Chondrocyte (in vitro differentiated cells): Measurements from ENCODE around the gene ADO. TPM values are rescaled to one million over a fixed set of nuclear protein-coding genes. Genes with fewer than 3 reads are reported as not detected.

Source experiments
- DNase-seq: peaks from one replicate; pipeline ENCODE4 v3.0.0; 2021; ENCODE audit warnings: mixed read lengths, low spot score
- H3K27ac Mint-ChIP-seq: one replicate; pipeline ENCODE4 v1.8.0; 2021; ENCODE audit warnings: mild to moderate bottlenecking, moderate library complexity, mixed read lengths; ENCODE audit not compliant: unreplicated experiment
- H3K27me3 Mint-ChIP-seq: 2 replicates; pipeline ENCODE4 v1.8.0; 2021; ENCODE audit warnings: low read depth, mixed read lengths
- H3K36me3 Mint-ChIP-seq: 2 replicates; pipeline ENCODE4 v1.8.0; 2021; ENCODE audit warnings: low read depth, mixed read lengths
- H3K4me1 Mint-ChIP-seq: 2 replicates; pipeline ENCODE4 v1.8.0; 2021; ENCODE audit warnings: low read depth, mild to moderate bottlenecking, mixed read lengths
- H3K4me3 Mint-ChIP-seq: one replicate; pipeline ENCODE4 v1.8.0; 2021; ENCODE audit warnings: mild to moderate bottlenecking, moderate library complexity, mixed read lengths; ENCODE audit not compliant: unreplicated experiment
- H3K9me3 Mint-ChIP-seq: 2 replicates; pipeline ENCODE4 v1.8.0; 2021; ENCODE audit warnings: low read depth, mixed read lengths
- CTCF ChIP-seq: fragments of 200-600 bp; sonication (generic); IDR thresholded peaks from 2 replicates; pipeline ENCODE4 v1.5.0; 2021; ENCODE audit warnings: antibody characterized with exemption, mild to moderate bottlenecking, moderate library complexity
- total RNA-seq: library from RNA; stranded (reverse); gene quantifications from 3 replicates; pipeline ENCODE4 v1.2.1, GENCODE V29; 2021

ADO gene
- total RNA-seq, 1 donor from 2014 or later = 29.1 TPM

- Mint-ChIP-seq H3K27ac (peak overlapping the region; percentile 97), H3K4me1 (peaks cover 60% of the 10 kb centered on the region), H3K9me3 (no peaks in the 10 kb centered on the region), H3K27me3 (no peaks in the 10 kb centered on the region), H3K36me3 (peaks cover 7% of the 10 kb centered on the region), H3K4me3 (peak overlapping the region; percentile 96)
- TF ChIP-seq CTCF = no peak
- DNase-seq = no peak
Observed at GRCh38 chr10:62816076-62816330, 11.5 kb downstream of the ADO start.

- Mint-ChIP-seq H3K36me3 (peaks cover 7% of the 10 kb centered on the region), H3K4me1 (peaks cover 57% of the 10 kb centered on the region), H3K27me3 (no peaks in the 10 kb centered on the region), H3K27ac (peak within 1 kb of the TSS; percentile 97), H3K9me3 (no peaks in the 10 kb centered on the region), H3K4me3 (peak within 1 kb of the TSS; percentile 96)
- no peak for TF ChIP-seq CTCF
- peak; percentile 96 for DNase-seq
Observed at GRCh38 chr10:62816331-62817120, 12.0 kb downstream of the ADO start, which contains the start of gene EGR2. Gene EGR2 (minus strand): TSS chr10:62816366. CDS start chr10:62816029, 337 bp downstream.

GRCh38 chr10:62817121-62817765 lies 12.7 kb downstream of the ADO start:
- Mint-ChIP-seq H3K4me3 (peak overlapping the region; percentile 96), H3K4me1 (peaks cover 51% of the 10 kb centered on the region), H3K27me3 (no peaks in the 10 kb centered on the region), H3K36me3 (peaks cover 7% of the 10 kb centered on the region), H3K27ac (peak overlapping the region; percentile 97), H3K9me3 (no peaks in the 10 kb centered on the region)
- DNase-seq = peak; percentile 90
- TF ChIP-seq CTCF = no peak

- H3K27me3 Mint-ChIP-seq = no peaks in the 10 kb centered on the region
- DNase-seq = peak; percentile 85
- H3K27ac Mint-ChIP-seq = peak overlapping the region; percentile 97
- peak overlapping the region; percentile 96 for H3K4me3 Mint-ChIP-seq
- peaks cover 7% of the 10 kb centered on the region for H3K36me3 Mint-ChIP-seq
- TF ChIP-seq CTCF = peak; percentile 91
- no peaks in the 10 kb centered on the region for H3K9me3 Mint-ChIP-seq
- H3K4me1 Mint-ChIP-seq = peaks cover 44% of the 10 kb centered on the region
Observed at GRCh38 chr10:62817766-62818425, 13.4 kb downstream of the ADO start.

- peak; percentile 77 for DNase-seq
- Mint-ChIP-seq H3K4me1 (peaks cover 39% of the 10 kb centered on the region), H3K36me3 (peaks cover 4% of the 10 kb centered on the region), H3K4me3 (peak overlapping the region; percentile 96), H3K9me3 (no peaks in the 10 kb centered on the region), H3K27me3 (no peaks in the 10 kb centered on the region), H3K27ac (no peak overlapping the region)
- peak; percentile 29 for TF ChIP-seq CTCF
Observed at GRCh38 chr10:62818426-62819011, 14.0 kb downstream of the ADO start.
